ENCODE data around the gene A3GALT2.

A3GALT2 gene

DNA sequence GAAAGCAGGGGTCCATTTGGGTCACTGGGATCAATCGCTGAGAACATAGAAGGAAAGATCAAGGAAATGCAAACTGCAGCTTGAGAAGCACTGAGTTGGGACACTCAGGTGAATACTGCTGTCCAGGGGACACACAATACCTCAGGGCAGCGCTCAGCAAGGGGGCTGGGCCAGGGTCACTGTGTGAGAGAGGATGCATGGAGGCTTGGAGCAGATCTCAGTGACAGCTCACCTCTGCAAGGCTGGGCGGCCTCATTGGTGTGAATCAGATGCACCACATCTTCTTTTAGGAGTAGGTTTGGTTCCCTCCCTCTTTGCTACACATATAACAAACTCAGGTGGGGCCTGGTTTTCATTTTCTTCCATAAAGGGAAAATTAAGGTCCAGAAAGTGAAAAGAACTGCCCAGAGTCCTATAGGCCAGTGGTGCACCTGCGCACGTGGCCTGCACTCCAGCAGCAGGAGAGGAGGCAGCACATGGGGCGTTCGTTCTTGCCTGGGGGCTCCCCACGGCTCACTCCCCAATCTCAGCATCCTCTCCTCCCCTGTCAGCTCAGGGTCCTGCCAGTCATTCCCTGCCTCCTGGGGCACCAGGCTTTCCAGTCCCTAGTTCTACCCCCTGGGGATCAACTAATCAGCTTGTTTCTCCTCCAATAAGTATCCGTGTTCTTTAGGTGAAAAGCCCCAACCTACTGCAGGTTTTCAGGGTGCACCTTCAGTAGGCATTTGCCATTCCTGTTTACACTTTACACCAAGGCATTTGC is 1.5 kb downstream of the A3GALT2 start:
- no peaks in the 10 kb centered on the region for H3K9me2 ChIP-seq (replicated peaks; ENCODE audit: control insufficient read depth, low read length)
- H3F3A ChIP-seq (ENCODE audit: control insufficient read depth, insufficient read depth): no peaks in the 10 kb centered on the region
- no peak overlapping the region for H3K4me3 ChIP-seq (ENCODE audit: low read length)
- peaks cover 15% of the 10 kb centered on the region for H3K36me3 ChIP-seq (ENCODE audit: control insufficient read depth, low read length)
- H3K27me3 ChIP-seq (ENCODE audit: control insufficient read depth, low read length): peaks cover 28% of the 10 kb centered on the region
- H3K79me2 ChIP-seq (ENCODE audit: control insufficient read depth, low read length): no peaks in the 10 kb centered on the region
- no peaks in the 10 kb centered on the region for H3K9me3 ChIP-seq (ENCODE audit: control insufficient read depth, insufficient read depth, low read length)
- H3K27ac ChIP-seq (ENCODE audit: low read depth, low read length): no peak overlapping the region
- TF ChIP-seq EZH2phosphoT487 (IDR thresholded peaks at IDR 0.05; ENCODE audit: borderline replicate concordance, low read length): no peak
- TF ChIP-seq, protein P1, sequence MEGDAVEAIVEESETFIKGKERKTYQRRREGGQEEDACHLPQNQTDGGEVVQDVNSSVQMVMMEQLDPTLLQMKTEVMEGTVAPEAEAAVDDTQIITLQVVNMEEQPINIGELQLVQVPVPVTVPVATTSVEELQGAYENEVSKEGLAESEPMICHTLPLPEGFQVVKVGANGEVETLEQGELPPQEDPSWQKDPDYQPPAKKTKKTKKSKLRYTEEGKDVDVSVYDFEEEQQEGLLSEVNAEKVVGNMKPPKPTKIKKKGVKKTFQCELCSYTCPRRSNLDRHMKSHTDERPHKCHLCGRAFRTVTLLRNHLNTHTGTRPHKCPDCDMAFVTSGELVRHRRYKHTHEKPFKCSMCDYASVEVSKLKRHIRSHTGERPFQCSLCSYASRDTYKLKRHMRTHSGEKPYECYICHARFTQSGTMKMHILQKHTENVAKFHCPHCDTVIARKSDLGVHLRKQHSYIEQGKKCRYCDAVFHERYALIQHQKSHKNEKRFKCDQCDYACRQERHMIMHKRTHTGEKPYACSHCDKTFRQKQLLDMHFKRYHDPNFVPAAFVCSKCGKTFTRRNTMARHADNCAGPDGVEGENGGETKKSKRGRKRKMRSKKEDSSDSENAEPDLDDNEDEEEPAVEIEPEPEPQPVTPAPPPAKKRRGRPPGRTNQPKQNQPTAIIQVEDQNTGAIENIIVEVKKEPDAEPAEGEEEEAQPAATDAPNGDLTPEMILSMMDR (IDR thresholded peaks at IDR 0.05; ENCODE audit: low read depth, low read length, poor library complexity, severe bottlenecking): no peak
- peaks cover 7% of the 10 kb centered on the region for H3K4me1 ChIP-seq (ENCODE audit: control insufficient read depth, low read length)
- H3K4me2 ChIP-seq (ENCODE audit: low read length): no peak overlapping the region
- no peaks in the 10 kb centered on the region for H4K20me1 ChIP-seq (ENCODE audit: control insufficient read depth, insufficient read depth, low read depth, low read length)

DNA sequence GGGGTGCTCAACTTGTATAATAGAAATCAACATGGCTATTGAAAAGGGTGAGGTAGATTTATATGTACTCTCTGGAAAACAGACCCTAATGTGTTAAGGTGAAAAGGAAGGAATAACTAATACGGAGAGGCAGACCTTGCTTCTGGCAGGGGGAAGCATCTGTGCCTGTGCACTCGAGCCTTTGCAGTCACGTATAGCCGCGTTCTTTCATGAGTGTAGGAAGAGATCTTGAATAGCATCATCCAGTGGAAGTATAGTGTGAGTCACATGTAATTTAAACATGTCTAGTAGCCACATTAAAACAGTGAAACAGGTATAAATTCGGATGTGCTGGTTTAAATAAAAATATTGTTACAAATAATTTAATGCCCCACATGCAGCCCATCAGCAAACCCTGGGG is 3.0 kb downstream of the A3GALT2 start:
- peaks cover 3% of the 10 kb centered on the region for H3K36me3 ChIP-seq (ENCODE audit: control insufficient read depth, low read length)
- H3K9me3 ChIP-seq (ENCODE audit: control insufficient read depth, insufficient read depth, low read length): no peaks in the 10 kb centered on the region
- TF ChIP-seq EZH2phosphoT487 (IDR thresholded peaks at IDR 0.05; ENCODE audit: borderline replicate concordance, low read length): no peak
- TF ChIP-seq, protein P1 (IDR thresholded peaks at IDR 0.05; ENCODE audit: low read depth, low read length, poor library complexity, severe bottlenecking): no peak
- H3K4me1 ChIP-seq (ENCODE audit: control insufficient read depth, low read length): peaks cover 3% of the 10 kb centered on the region
- no peak overlapping the region for H3K4me2 ChIP-seq (ENCODE audit: low read length)
- H3F3A ChIP-seq (ENCODE audit: control insufficient read depth, insufficient read depth): no peaks in the 10 kb centered on the region
- no peak overlapping the region for H3K4me3 ChIP-seq (ENCODE audit: low read length)
- peaks cover 28% of the 10 kb centered on the region for H3K27me3 ChIP-seq (ENCODE audit: control insufficient read depth, low read length)
- no peak overlapping the region for H3K27ac ChIP-seq (ENCODE audit: low read depth, low read length)
- H3K79me2 ChIP-seq (ENCODE audit: control insufficient read depth, low read length): no peaks in the 10 kb centered on the region
- H3K9me2 ChIP-seq (replicated peaks; ENCODE audit: control insufficient read depth, low read length): no peaks in the 10 kb centered on the region
- H4K20me1 ChIP-seq (ENCODE audit: control insufficient read depth, insufficient read depth, low read depth, low read length): no peaks in the 10 kb centered on the region

DNA sequence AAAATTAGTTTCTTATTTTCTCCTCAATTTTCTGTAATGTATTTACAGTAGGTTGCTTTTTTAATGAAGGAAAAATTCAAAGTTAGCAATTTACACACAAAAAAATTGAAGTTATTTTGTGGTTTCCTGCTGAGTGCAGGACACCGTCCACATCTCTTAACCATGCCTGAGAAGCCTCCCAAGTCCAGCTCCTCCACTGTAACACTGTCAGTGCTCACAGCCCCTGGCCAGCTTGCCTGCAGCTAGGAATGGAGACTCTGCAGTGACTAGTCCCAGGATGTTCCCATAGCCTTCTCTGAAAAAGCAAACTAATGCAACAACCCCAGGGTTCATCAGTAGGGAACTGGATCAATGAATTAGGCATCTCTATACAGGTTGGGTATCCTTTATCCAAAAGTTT is 3.5 kb downstream of the A3GALT2 start:
- Histone ChIP-seq H3K4me3 (ENCODE audit: low read length) (no peak overlapping the region), H3K27me3 (ENCODE audit: control insufficient read depth, low read length) (peaks cover 28% of the 10 kb centered on the region), H4K20me1 (ENCODE audit: control insufficient read depth, insufficient read depth, low read depth, low read length) (no peaks in the 10 kb centered on the region), H3K27ac (ENCODE audit: low read depth, low read length) (no peak overlapping the region), H3F3A (ENCODE audit: control insufficient read depth, insufficient read depth) (no peaks in the 10 kb centered on the region), H3K9me2 (replicated peaks; ENCODE audit: control insufficient read depth, low read length) (no peaks in the 10 kb centered on the region), H3K9me3 (ENCODE audit: control insufficient read depth, insufficient read depth, low read length) (no peaks in the 10 kb centered on the region), H3K36me3 (ENCODE audit: control insufficient read depth, low read length) (no peaks in the 10 kb centered on the region), H3K79me2 (ENCODE audit: control insufficient read depth, low read length) (no peaks in the 10 kb centered on the region), H3K4me2 (ENCODE audit: low read length) (no peak overlapping the region), H3K4me1 (ENCODE audit: control insufficient read depth, low read length) (no peaks in the 10 kb centered on the region)
- TF ChIP-seq EZH2phosphoT487 (IDR thresholded peaks at IDR 0.05; ENCODE audit: borderline replicate concordance, low read length): no peak
- TF ChIP-seq, protein P1 (IDR thresholded peaks at IDR 0.05; ENCODE audit: low read depth, low read length, poor library complexity, severe bottlenecking): no peak
